HG03439 (cell line): ENCODE data around the gene MYO16.

Source experiments
- ATAC-seq: cut with Tn5 transposase; IDR thresholded peaks from one replicate; pipeline ENCODE4 v1.9.1; 2021; ENCODE audit warnings: mild to moderate bottlenecking, moderate library complexity; ENCODE audit not compliant: unreplicated experiment

Gene MYO16

DNA sequence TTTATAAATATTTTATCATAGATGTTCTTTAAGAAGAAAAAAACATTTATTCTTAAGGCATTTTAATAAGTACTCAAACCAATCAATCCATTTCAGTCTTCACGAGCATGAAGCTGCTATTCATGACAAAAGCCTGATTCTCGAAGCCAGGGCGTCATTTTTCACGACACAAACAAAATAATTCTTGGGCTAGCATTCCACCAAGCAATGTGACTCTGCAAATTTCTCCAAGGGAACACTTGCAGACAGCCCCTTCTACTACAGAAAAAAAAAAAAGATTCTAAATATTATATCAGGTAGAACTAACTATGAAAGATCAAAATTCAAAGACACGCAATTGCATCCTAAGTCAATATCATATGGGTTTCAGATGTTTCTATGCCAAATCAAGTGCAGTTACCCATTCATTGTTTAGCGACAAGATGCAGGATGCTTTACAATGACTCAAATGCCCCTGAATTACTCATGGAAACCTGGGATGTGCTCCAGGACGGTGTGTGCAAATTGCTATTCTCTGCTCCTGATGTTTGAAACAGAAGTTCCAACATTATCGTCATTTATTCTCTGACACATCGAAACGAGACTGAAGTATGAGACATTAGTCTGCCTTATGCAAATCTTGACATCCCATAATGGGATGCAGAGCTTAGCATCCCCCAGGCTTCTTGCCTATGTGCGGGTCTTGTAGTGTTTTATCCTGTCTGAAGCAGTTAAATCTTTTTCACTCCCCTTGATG is 517.7 kb downstream of the MYO16 start:
- no peak for ATAC-seq

DNA sequence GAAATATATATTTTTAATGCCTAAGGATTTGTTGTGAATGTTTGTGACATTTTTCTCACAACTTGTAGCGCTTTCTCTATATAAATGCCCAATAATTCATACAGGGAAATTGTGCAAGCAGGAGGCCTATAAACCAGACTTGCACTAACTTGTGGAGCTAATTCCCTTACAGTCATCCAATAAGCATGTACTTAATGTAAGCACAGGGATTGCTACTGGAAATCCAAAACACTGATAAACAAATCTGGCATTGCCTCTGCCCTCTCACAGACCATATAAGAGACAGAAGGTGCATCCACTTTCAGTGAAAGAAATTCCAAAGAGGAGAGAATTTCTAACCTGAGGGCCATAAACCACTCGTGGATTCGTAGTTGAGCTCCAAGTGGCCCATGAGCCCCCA is 518.8 kb downstream of the MYO16 start:
- no peak for ATAC-seq

DNA sequence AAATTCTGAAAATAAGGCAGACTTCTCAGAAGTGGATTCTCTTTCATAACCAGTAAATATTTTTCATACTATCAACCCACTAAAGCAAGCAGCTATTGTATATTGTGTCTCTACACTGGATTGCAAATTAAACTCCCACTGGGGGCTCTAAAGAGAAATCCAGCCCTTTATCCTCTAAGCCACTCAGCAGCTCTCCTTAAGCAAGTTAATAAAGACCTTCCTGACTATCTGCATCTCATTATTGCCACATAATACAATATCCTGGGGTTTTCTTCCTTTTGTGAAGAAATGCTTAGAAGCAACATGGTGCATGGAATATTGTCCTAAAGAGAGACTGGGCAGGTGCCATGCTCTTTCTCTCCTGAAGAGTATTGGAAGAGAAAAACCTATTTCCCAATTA is 521.3 kb downstream of the MYO16 start:
- no peak for ATAC-seq

DNA sequence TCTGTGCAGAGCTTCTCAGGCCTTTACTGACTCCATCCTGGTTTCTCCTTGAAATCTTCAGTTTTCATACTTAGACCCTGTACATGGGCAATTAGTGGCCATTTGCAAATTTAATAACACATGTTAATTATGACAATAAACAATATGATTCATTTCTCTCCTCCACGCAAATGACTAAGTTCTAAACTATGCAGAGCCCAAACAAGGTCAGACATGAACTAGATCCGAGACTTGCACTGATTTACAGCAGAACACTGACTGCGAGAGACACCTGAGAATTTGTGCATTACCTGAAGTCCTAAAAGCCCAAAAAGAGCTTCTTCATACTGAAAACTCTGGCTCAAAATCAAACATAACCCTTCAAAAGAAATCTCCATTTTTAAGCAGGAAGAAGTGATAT is 521.8 kb downstream of the MYO16 start:
- ATAC-seq: no peak

DNA sequence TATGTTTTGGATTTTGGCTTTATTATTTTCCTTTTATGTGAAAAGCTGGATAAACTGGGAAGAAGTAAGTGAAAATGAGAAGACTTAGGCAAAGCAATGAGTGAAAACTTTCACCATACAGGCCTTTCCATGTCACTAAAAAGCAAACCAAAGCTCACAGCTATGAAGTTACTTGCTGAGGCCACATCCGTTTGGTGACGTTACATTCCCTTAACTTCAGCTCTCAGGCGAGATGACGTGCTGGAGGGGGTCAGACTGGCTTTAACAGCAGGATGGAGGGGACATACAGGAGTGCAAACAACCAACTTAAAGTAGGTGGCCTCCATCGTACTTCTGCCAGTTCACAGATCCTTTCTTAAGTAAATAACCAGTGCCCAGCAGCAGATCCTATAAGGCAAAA is 522.3 kb downstream of the MYO16 start:
- no peak for ATAC-seq

DNA sequence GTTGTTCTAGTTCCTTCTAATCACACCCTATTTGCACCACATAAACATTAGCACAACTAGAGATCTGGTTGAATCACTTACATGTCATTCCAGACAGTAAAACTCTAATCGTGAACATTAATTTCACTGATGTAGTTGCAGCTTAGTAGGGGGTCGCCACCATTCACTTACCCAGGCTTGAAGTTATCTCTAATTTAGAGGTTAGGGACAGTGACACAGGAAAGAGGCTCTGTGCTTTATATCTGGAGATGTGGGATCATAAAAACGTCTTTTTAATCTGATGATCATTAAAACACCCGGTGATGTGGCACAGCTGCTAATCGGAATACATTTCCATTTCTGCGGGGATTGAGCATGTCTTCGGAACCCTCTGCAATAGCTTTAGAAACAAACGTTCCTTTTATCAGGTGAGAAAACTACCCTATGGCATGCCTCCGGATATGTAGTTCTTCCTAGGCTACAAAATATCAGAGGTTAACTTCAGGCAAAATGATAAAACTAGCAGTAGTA is 523.0 kb downstream of the MYO16 start:
- no peak for ATAC-seq

DNA sequence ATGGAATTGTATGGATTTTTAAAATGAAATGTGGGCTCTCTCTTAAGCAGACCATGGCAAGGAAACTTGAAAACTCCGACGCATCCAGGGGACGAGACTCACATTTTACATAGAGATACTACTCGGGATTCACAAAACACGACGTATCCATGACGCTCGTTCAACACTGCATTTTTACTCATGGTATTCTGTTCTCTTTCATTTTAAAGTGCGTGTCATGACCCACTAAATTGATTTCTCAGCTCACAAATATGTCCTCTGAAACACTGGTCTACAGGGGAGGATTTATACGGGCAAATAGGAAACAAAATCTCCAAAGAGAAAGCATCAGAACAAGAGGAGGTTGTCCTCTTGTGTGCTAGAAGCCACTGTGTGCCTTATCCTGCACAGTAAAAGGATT is 523.5 kb downstream of the MYO16 start:
- no peak for ATAC-seq

DNA sequence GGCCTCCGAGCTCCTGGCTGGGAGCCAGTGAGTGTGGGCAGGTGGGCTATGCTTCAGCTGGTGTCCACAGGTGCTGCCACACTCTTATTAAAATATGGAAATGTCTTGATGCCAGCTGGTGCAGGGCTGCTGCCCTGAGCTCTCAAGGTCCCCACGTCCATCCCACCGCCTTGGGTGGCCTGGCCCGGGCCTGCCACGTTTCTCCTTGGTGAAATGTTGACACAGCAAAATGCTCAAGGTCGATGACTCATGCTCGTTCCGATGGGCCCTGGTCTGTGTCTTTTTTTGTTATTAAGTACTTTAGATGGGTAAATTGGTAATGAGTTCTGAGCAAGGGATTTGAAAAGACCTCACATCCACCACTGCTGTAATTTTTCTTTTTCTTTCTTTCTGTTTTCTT is 524.7 kb downstream of the MYO16 start:
- no peak for ATAC-seq

DNA sequence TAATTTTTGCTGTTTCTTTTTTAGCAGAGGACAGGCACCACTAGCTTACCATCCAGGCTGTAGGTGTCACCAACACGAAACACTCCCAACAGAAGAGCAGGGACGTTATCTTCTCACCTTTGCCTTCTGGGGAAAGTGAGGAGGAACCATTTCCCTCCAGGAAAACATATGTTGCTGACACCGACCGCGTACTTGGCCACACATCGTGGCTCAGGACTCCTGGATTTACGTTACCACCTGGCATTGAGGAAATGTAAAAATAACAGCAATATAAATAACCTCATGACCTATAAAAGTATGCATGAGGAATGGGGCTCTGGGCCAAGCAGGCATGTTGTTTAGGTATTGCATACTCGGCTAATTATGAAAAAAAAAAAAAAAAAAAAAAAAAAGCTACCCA is 525.1 kb downstream of the MYO16 start:
- no peak for ATAC-seq

DNA sequence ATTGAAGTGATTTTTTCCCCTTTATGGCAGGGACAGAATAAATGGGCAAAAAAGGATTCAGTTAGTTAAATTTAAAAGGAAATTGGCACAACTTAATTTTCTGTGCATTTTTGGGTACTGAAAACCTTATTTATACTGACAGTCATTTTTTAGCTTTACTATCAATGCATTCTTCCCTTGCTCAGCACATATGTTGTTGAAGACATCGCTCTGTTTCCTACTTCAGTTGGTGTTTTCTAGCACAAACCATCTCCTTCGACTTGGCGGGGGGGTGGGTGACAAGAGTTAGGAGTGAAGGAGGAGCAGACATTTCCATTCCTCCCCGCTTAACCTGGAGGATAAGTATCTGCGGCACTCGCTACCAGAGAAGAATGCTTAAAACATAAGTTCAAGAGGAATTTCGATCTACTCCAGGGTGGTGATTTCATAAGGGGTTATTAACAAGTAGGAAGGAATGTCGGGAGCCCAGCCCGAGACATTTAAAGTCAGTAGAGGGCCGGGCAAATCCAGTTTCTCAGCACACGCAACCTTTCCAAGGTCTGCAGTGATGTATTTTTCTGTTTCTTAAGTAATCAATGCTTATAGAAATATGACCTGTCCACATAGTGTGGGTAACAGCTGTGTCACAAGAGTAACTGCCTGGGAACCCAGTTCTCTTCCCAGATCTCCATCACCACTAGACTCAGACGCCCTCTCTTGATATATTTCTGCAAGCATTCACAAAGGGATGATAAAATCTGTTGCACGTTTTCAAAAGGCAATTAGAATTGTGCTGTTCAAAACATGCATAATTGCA is 525.8 kb downstream of the MYO16 start:
- ATAC-seq: no peak

DNA sequence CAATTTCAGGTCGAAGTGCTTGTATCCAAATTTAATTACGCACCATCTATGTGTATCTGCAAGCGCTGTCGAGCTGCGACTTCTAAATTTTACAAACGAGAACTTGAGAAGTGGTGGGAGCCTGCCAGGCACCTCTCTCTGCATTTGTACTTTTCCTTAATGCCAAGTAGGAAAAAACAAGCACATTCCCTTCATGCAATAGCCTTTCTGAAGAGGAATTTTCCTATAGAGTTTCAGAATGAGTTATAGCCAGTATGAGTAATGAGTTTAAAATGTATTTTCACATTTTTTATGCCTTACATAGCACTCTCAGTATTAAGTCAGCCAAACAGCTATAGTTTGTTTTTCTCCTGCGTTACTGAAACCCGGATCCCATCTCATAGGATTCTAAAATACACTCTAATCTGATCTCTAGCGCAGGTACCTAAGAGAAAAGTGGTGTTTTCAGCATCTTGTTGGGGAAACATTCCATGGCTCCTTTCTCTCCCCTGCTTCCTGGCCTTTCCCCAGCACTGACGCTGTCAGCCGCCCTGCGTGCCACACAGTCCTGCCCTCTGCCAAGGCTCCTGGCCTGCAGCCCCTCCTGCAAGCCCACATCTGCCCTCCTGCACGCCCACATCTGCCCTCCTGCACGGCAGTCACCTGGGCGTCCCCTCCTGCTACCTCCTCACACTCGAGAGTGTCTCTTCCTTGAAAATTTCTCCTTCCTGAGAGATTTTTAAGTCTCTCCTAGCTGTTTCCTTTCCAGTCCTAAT is 526.9 kb downstream of the MYO16 start:
- ATAC-seq: no peak

DNA sequence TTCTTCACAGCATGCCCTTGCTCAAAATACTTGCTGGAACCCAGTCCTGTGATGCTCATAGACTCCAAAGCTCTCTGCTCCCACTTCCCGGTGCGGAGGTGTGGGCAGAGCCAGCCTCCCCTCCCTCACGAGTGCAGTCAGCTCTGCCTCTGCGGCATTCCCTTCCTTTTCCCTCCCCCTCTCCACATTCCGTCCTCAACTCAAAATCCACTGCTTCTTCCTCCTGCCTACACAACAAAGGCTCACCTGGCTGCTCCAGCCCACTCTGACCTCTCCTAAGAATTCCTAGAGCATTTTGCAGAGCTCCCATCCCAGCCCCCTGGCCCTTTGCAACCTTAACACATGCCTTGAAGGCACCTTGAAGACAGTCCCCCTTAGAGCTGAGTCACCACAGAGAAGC is 527.9 kb downstream of the MYO16 start:
- ATAC-seq: no peak

DNA sequence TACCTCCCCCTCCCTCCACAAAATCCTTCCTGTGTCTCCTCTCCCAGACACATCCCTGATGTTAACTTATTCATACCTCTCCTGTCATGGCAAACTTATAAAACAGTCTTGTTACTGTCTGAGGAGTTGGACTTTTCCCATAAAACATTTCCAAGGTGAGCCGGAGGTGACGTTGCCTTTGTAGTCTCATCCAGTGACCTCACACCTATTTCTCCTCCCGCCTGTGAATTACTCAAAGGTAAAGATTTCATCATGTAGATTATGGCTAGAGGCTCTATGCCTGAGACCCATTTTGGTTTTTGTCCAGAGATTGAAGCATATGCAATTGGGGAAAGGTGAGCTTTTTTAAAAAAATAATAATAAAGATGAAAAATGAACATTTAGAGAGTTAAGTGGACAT is 529.0 kb downstream of the MYO16 start:
- ATAC-seq: no peak

DNA sequence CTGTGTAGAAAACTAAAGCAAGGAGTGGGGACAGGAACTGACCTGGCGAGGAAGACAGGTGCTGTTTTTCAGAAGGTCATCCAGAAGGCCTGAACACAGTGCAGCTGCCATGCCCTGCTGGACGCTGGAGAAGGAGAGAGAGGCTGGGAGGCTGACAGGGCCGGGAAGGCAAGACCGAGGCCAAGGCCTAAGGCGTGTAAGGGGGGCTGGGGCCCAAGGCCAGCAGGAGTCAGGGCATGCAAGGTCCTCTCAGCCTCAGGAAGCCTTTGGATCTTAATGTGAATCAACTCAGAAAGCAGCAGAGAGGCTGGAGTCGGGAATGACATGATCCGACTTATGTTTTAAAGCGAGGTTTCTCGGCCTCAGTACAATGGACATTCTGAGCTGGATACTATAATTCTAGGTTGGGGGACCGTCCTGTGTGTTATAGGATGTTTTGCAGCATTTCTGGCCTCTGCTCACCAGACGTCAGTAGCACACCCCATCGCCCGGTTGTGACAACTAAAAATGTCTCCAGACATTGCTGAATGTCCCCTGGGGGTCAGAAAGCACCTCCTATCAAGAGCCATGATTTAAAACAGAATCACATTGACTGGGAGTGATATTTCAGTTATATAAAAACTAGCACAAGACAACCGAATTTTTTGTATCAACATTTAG is 530.4 kb downstream of the MYO16 start:
- no peak for ATAC-seq

DNA sequence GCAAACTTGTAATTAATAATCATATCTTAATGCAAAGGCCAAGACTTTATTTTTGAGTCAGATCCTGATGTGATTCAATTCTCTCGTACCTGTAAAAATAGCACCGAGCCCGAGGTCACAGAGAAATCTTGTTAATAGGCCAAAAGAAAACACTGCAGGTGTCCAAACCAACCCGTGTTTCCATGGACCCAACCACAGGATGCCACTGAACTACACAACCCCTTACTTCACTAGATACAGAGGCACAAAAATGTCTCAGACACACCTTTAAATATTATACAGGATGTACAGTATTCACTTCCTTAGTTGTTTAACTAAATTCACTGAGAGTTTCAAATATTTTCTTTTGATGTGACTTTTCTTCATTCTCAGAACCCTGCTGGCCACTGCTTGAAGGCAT is 530.9 kb downstream of the MYO16 start:
- peak; percentile 16 for ATAC-seq

DNA sequence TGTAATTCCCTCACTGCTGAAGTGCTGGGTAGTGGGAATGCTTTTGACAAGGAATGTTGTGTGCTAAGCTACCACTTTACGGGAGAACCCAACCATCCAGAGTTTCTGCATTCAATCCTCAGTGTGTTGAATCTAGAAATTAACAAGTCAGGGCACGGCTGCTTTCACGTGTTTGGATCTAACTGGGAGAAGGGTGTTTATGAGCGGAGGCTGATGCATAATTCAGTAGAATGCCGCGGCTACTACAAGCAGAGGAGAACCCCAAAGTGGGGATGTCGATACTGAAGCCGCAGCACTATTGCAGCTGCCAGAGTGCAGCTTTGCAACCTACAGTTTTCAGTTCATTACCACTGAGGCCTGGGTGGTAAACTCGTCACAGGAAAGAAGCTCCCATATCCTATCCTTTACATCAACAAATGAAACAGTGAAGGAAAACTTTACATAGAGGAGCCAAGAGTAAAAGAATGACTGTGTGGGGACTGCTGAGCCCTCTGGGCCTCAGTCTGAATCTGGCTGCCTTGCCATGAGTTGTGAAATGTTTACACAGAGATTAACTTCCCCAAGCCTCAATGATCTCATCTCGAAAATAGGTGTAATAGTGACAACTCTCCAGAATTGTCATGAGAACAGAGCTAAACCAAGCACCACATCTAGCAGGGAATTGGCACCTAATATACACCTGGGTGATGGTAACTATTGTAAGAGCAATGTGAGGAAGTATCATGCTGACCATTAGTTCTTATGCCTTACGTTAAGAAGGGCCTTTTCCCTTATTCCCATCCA is 531.7 kb downstream of the MYO16 start:
- peak; percentile 31 for ATAC-seq

DNA sequence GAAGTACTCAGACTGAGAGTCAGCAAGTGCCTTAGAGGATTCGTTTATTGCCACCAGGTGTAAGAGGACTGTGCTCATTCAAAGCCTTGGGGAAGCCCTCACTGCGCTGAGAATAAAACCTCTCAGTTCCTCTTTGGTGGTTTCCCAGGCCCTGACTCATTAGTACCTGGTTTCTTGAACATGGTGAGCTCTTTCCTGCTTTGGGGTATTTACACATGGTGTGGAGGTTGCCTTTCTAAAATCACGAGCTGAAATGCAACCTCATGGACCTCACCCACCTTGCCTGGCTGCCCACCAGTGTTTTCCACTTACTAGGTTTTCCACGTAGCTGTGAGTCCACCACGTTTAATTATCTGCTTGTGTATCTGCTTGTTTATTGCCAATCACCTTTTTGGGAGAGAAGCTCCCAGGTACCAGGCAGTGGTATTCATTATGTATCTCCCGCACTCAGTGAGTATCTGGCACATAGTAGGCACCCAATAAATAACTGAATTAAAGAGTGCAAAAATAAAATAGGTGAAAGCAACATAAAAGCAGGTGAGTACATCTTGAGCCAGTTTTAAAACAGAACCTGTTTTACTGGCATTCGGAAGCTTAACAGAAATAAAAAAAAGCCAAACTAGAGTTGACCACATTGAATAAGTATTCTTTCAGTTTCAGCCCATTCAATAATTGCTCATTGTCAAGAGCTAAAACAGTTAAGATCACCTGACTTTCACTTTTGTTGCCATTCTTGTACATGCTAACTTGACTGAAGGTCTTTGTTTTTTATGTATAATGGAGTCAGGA is 533.0 kb downstream of the MYO16 start:
- ATAC-seq: peak; percentile 90

DNA sequence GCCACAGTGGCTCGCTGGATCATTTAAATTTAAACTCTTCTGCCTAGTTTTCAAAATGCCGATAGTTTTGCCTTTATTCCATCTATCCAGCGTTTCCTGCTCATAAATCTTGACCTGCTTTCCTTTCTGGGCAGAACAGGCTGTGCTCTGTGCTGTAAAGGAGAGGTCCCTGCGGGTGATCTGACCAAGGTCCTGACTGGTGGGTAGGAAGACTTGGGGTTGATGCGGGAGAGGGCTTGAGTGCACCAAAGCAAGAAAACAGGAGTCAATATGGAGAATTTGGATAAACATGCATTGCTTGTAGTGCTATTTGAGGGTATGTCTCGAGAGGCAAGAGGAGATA is 533.6 kb downstream of the MYO16 start:
- ATAC-seq: peak; percentile 3

DNA sequence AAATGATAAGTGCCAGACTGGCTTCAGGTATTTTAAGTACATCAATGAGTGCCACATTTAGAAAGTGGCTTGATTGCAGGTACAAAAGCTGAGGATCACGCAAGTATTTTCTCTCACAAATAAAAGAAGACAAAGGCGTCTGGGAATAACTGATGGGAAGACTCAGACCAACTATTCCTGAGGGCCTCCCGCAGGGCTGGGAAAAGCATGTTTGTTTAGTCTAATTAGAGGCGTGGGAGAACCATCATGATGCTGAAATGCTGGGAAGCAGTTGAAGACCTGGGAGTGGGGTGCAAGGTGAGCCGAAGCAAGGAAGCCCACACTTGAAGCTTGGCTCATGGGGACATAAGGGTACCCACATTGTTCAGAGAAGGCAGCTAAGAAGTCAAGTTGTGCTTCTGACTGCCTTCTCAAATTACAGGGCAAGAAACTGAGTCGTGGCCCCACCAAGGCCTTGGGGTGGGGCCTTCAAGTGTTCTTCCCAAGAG is 536.0 kb downstream of the MYO16 start:
- ATAC-seq: no peak
